ENCODE measurements around the gene IL17C.
A peak's percentile ranks its signal among the peaks of the same experiment; 100 is the strongest.
"Not testable (repeated sequence)": the region's sequence is repeated elsewhere in the genome, so short reads cannot be mapped to it uniquely, and the experiment has no call there.

Gene IL17C

GRCh38 chr16:88662843-88663606 is 24.7 kb downstream of the IL17C start, which contains the start of gene MVD:
MVD (minus strand) TSS chr16:88663091; CDS start chr16:88663080, 11 bp downstream.
- DNase-seq = peak; percentile 93 to 94

GRCh38 chr16:88665148-88665547 is 26.8 kb downstream of the IL17C start:
- DNase-seq = no peak

- DNase-seq = no peak
Measured at GRCh38 chr16:88665570-88665969, 27.2 kb downstream of the IL17C start.

GRCh38 chr16:88667461-88667860 is 29.1 kb downstream of the IL17C start:
- no peak for DNase-seq

- not testable (repeated sequence) for DNase-seq
Measured at GRCh38 chr16:88669493-88669892, 31.1 kb downstream of the IL17C start.

- no peak for DNase-seq
Measured at GRCh38 chr16:88669980-88670379, 31.6 kb downstream of the IL17C start.

GRCh38 chr16:88671806-88672205 is 33.4 kb downstream of the IL17C start:
- no peak for DNase-seq

GRCh38 chr16:88672776-88673175 is 34.4 kb downstream of the IL17C start:
- no peak for DNase-seq

- DNase-seq = no peak
Measured at GRCh38 chr16:88673716-88674379, 35.5 kb downstream of the IL17C start.

- no peak for DNase-seq
Measured at GRCh38 chr16:88676502-88677242, 38.3 kb downstream of the IL17C start.

GRCh38 chr16:88677721-88678120 is 39.3 kb downstream of the IL17C start:
- DNase-seq = no peak

GRCh38 chr16:88678224-88678979 is 40.0 kb downstream of the IL17C start:
- no peak for DNase-seq

- no peak for DNase-seq
Measured at GRCh38 chr16:88680554-88681083, 42.2 kb downstream of the IL17C start.

GRCh38 chr16:88681084-88681680 is 42.8 kb downstream of the IL17C start:
- DNase-seq = no peak

GRCh38 chr16:88681709-88682451 is 43.5 kb downstream of the IL17C start:
- peak; percentile 80 to 84 for DNase-seq

GRCh38 chr16:88684569-88685155 is 46.3 kb downstream of the IL17C start:
- no peak for DNase-seq

- DNase-seq = peak; percentile 62 to 78
Measured at GRCh38 chr16:88685156-88686061, 47.0 kb downstream of the IL17C start.

- no peak for DNase-seq
Measured at GRCh38 chr16:88686062-88686438, 47.7 kb downstream of the IL17C start.

- DNase-seq = peak; percentile 48 to 50
Measured at GRCh38 chr16:88686439-88687253, 48.3 kb downstream of the IL17C start, which contains the start of gene SNAI3. SNAI3 (minus strand) TSS chr16:88686507; CDS start chr16:88686406, 101 bp downstream.
